Activated T-helper 9 cell treated with anti-CD3 and anti-CD28 coated beads, Interleukin-2, amount 50 U/mL, for 16 hours (primary cell): ENCODE results near the gene CADM3.

Experiments used
- DNase-seq: peaks from one replicate; pipeline ENCODE4 v3.0.0-alpha.2; 2020; ENCODE audit warnings: low read depth

CADM3 gene, protein sequence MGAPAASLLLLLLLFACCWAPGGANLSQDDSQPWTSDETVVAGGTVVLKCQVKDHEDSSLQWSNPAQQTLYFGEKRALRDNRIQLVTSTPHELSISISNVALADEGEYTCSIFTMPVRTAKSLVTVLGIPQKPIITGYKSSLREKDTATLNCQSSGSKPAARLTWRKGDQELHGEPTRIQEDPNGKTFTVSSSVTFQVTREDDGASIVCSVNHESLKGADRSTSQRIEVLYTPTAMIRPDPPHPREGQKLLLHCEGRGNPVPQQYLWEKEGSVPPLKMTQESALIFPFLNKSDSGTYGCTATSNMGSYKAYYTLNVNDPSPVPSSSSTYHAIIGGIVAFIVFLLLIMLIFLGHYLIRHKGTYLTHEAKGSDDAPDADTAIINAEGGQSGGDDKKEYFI

DNA sequence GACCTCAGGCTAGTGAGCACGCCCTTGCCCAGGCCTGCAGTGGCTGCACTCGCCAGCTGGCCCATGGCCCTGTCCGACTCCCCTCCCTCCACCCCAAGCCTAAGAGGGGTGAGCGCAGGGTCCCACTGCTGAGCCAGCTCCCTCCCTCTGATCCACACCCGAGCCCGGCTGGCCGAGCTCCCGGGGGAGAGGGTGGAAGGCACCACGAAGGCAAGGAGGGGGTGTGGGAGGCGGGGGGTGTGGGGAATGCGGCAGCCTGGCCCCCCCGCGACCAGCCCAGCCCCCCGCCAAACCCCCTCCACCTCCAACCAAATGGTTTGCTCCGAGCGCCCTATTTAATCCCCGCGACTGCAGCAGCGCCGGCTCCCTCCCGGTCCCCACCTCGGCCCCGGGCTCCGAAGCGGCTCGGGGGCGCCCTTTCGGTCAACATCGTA lies at the start of gene CADM3:
Gene CADM3, plus strand, starts transcription at position 362 of the 434 bp plus-strand sequence. CDS start 151 bp downstream, outside the sequence.
- no peak for DNase-seq

DNA sequence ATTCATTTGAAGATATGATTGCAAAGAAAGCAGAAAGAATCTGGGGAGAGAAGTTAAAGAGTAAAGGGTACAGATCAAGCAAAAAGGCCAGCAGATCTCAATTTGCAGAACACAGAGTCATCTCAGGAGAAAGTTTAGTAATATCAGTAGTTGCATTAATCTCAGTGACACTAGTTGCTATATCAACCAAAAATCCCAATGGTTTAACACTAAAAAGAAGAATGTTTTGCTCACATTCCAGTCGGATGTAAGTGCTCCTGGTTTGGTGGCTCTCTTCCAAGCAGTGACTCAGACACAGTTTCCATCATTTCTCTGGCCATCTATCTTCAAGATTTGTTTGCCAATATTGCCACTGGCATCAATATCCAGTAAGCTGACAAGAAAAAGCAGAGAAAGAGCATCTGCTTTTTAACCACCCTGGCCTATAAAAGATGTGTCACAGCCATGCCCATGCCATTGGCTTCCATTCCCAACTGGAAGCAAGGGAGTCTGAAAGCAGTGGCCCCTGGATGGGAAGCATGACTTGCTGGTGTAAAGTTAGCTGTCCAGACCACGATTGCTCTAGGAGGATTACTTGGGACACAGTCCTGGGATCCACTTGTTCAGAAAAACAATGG lies 49.3 kb upstream of the CADM3 start:
- no peak for DNase-seq

DNA sequence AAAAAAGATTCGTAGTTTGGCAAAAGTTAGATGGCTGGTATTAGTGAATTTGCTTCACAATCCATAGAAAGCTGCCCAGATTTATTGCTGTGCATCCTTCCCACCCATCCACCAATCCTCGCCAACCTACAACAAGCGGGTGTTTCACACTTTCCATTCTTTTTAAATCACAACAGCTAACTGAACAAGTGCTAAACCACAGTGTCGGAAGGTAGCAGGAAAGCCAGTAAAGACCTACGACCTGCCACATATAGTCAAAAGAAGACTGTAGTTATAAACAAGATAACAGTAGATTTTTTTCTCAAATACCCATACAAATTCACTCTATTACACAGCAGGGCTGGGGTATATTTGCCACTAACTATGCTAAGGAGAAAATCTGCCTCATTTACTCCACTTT lies 47.8 kb upstream of the CADM3 start:
- DNase-seq = no peak

DNA sequence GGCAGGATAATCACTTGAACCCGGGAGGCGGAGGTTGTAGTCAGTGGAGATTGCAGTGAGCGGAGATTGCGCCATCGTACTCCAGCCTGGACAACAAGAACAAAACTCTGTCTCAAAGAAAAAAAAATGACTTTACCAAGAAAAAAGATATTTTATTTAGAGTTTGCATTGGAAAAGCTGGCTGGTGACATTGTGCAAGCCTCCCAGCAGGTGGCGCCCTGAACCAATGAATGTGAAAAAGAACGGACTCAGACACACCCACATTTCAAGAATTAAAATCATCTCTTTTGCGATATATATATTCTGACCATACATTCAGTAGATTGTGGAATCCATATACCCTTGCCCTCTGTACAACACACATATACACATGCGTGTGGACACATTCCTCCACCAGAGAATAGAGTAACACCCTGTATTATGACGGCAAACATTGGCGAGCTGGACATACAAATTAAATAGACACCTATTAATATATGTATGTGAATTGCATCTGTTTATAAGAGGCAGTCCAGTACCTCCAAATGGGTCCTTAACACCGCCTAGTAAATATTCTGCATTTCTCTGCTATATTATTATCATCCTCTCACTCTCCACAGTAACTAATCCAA lies 39.0 kb upstream of the CADM3 start:
- peak; percentile 52 for DNase-seq

DNA sequence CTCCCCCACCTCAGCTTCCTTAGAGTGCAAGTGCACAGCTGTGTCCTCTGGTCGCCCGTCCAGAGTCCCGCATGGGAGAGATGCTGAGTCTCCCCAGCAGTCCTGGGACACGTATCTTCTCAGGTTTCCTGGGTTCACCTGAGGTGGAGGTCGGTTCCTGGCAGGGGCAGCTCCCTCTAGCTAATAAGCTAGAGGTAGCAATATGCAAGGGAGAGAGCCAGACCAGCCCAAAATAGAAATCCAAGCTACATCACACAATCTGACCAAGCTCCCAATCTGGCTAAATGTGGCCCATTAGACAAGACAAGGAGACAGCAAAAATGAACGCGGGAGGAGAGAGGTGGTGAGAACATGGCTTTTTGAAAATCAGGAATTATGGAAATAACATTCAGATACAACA lies 30.9 kb upstream of the CADM3 start:
- no peak for DNase-seq

DNA sequence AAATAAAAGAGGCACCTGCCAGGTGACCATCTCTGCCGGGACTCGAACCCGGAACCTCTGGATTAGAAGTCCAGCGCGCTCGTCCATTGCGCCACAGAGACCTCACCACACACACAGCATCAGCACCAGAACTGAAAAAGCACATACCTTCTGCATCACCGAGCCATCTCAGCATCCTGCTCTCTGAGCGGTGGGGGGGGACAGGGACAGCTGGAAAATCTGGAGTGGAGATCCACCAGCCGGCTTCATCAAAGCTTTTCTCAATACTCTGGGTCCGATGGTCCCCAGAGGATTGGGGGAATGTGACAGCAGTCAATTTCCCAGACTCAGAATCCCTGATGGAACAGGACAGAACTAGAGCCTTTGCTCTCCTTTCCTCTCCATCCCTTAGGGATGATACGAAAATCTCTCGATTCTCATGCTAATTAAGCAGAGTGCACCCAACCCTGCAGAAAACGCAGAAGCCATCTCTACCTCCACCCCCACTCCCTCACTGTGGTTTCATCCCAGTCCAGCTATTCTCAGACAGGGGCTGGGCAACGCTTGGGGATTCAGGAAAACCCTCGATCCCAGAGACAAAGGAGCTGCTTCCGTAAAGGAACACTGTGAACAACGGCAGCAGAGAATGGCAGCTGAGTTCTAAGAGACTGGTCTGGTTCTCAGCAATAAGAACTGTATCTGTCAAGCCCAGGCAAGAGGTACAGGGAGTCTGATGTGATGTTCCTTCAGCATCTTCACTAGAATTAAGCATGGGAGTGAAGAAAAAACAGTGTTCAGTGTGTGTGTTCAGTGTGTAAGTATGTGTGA lies 29.6 kb upstream of the CADM3 start:
- DNase-seq = no peak

DNA sequence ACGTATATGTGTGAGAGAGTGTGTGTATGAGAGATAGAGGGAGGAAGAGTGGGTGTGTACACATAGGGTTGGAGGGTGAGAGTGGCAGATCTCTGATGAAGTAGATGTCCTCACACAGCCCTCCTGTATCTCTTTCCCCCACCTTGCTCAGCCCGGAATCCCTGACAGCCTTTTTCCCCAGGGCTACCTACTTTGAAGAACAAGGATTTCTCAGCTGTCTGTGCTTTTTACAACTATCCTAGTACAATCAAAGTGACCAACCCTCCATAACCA lies 29.1 kb upstream of the CADM3 start:
- no peak for DNase-seq

DNA sequence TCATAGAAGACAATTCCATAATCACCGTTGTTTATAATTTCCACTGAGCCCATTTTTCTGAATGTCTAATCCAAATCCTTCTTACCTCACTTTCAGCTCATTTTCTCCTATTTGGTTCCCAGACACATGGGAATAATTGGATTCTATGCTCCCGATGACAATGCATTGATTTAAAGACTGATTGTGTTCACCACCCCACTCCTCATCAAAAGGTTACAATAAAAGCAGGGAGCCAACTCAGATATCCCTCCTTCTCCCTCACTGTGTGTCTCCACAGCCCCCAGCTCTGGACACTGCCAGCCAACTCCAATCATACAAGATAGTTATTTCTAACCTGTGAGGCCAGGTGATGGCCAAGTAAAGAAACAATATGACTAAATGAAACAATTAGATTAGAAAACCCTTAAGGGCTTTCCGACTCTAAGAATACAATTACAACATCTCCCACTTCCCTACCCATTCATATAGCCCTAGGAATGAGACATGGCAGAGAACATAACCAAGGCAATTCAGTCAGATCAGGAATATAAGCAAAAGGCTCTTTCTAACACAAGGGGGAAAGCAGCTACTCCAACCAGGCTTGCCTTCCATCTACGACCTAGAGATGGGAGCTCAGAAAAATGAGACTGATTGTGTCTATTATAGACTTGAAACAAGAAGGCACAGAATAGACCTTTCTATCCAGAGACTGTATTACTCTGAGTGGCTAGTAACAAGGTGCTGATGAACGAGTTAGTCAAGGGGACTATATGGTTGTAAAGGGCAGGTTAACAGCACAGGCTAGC lies 28.5 kb upstream of the CADM3 start:
- no peak for DNase-seq

DNA sequence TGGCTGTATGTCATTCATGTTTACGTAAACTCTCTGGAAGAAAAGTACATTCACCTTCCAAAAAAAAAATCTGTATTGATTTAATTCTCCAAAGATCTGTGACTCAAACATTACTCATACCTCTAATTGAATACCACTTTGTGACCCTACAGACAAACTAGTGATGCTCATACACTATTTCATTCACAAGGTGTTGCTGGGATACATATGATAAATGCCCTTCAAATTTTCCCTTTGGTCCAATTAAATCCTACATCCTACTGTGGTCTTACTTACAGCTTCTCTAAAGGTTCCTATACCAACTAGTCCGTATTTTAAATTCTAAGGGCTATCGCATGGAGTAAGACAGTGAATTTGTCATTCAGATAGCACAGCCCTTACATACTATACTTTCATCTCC lies 26.8 kb upstream of the CADM3 start:
- DNase-seq = no peak

DNA sequence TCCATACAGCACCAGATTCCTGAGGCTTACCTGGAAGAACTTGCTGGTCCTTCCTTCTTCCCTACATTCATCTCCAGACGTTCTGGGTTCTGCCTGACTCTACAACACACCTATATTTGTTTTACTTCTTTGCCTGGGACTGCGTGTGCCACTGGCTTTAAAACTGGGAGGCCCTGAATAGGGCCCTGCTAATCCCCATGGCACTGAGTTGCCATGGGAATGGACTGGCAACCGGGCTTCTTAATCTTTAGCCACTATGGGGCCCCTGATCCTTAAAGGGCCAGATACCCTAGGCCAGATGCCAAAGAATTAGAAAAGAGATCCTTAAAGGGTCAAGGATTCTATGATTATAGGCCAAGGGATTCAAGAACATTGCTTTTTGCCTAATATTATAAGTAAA lies 24.4 kb upstream of the CADM3 start:
- no peak for DNase-seq

DNA sequence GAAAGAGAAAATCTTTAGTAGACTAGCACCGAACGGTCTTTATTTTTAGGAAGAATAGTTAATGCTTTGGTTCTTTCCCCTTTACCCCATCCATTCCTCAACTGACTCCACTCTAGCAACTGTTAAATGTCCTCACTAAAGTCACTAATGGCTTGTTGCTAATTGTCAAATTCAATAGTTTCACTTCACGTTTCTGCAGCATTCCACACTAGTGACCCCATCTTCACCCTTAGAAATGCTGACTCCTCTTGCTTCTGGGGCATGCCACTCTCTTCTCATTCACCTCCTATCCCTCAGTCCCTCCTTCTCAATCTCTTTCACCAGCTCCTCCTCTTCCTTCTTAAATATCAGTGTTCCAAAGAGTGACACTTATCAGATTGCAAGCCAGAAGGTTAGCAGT lies 19.4 kb upstream of the CADM3 start:
- no peak for DNase-seq

DNA sequence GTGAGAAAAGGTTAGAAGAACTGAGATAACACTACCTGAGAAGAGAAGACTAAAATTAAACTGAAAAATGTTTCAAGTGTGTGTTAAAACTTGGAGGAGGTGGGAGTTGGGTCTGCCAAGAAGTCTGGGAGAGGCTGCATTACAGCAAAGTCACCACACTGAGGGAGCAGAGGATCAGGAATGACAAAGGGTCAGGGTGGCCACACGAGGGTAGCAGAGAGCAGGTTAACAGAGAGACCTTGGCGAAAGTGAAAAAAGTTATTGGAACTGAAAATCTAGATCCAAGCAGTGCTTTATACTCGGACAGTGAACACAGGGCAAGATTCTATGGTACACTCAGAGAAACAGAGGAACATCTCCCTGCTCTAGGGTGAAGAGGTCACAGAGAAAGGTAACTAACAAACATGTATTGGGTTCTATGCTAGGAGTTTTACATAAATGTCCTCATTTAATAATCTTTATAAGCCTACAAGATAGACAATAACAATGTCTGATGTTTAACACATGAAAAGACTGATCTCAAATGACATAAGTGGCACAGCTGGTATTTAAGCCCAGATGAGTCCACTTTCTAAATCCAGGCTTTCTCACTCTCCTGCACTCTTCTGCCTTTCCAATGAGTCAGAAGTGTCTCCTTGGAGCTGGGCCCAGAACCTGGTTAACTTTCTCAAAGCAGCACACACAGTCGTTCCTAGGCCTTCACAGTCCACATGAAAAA lies 10.3 kb upstream of the CADM3 start:
- DNase-seq = peak; percentile 36

DNA sequence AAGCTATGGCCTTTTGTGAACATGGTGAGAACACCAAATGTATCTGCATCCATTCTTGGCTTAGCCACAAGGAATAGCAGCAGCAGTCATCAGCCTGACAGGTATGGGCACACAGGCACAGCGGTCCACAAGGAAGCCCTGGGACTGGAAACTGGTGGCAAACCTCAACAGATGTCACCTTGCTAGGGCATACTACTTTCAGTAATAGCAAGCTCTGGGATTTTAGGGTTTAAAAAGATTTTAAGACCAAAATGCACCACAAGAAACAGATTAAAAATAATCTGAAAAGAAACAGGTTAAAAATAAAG lies 9.7 kb upstream of the CADM3 start:
- DNase-seq = no peak

DNA sequence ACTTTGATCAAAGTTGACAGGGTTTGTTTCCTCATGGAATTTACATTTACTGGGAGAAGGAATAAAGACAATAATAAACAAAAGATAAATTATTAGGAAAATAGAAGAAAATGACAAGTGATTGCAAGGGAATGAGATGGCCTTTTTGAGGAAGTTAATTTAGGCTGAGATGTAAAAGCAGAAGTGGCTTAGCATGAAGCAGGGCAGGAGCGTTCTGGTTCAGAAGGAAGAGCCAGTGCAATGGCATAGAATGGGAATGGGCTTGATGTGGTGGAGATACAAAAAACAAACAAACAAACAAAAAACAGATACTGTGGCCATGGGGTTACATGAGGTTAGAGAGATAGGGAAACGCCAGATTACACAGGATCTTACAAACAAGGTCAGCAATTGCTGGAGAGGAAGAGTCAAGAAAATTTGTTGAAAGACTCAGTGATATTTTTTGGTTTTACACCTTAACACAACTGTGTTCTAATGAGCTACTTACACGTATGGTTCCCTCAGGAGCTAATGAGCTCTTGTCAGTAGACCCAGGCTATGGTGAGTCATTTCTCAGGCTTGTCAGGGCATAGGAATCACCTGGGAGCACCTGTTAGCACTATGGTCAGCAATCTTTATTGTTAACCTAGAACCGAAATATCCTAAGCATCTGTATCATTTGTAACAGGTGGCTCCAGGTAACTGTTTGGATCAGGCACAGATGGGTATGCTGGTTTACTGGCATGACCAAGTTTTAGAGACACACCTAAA lies 8.7 kb upstream of the CADM3 start:
- DNase-seq = no peak

DNA sequence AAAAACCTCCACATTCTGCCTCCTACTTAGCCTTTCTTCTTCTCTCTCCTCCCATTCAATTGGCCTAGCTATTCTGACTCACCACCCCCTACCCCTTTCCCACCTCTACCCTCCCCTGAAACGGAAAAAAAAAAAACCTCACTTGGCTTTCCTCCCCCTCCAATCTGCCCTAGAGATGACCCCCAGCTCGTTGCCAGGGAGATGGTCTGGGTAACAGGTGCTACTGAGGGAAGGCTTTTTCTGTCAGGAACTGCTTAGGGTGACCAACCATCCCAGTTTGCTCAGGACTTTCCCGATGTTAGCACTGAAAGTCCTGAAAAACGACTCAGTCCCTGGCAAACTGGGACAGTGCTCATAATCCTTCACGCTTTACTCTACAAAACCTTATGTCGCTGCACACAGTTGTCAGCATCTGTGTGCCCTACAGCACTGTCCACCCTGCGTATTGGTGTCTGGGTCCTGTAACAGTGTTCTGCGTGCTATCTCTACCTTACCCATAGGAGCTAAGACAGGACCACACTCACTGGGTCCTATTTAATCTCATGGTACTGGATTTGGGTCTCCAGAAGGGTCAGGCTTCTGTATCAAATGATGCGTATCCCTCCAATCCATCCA lies 7.7 kb upstream of the CADM3 start:
- DNase-seq = no peak

DNA sequence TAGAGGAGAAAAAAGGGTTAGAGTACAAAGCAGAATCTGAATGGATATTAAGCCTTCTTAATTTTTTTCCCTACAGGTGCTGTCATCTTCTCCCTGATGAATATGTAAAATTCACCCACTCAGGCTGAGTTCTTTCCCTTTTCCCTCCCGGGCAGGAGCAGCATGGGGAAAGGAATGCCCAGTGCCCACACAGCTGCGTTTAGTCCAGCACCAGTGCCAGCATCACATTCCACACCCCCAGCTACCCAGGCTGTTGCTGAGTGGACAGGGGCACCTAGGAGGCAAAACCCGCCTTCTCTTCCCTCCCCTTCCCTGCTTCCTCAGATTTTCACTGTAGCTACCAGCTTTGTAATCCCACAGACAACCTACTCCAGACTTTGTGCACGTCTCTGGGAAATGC lies 3.4 kb upstream of the CADM3 start:
- no peak for DNase-seq

DNA sequence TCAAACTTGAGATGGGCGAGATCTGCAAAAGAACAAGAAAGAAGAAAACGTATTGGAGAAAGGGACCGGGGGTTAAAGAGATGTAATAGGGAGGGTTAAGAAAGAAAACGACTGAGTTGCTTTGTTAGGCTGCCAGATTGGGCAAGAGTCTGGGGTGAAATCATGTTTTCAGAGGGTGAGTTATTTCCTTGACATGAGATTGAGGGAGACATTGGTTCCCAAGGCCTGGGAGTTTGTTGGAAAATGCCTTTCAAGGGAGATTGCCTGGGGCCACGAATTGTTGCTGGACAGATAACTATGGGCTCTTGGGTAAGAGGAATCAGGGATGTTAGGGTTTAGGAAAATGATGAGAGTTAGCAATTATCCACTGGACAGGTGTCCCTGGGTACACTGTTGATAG lies 776 bp upstream of the CADM3 start:
- DNase-seq = no peak

DNA sequence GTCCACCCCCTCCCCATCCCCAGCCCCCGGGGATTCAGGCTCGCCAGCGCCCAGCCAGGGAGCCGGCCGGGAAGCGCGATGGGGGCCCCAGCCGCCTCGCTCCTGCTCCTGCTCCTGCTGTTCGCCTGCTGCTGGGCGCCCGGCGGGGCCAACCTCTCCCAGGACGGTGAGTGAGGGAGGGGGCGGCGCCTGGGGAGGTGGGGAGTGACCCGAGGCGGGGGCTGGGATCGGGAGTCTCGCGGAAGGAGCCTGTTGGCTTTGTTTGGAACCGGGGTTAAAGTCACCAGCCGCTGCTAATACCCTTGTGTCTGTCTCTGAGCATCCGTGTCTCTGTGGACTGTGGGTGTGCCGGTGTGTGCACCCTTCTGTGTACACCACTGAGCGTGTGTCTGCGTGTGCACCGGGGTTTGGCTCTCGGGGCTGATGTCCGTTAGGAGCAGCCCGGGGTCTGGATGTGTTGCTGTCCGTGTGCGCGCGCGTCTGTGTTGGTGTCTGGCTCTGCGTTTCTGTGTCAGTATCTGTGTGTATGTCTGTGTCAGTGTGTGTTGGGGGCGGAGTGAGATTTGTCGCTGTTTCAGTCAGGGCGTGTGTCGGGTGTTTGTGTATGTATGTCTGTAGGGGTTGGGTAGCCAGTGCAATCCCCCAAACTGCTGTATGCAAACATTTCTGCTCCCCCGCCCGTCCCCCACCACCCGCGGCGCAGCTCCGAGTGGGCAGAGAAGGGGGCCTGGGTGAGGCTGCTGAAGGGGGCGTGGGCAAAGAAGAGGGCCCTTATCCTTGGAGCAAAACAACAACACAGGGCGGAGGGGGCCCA lies 480 bp downstream of the CADM3 start:
- no peak for DNase-seq

DNA sequence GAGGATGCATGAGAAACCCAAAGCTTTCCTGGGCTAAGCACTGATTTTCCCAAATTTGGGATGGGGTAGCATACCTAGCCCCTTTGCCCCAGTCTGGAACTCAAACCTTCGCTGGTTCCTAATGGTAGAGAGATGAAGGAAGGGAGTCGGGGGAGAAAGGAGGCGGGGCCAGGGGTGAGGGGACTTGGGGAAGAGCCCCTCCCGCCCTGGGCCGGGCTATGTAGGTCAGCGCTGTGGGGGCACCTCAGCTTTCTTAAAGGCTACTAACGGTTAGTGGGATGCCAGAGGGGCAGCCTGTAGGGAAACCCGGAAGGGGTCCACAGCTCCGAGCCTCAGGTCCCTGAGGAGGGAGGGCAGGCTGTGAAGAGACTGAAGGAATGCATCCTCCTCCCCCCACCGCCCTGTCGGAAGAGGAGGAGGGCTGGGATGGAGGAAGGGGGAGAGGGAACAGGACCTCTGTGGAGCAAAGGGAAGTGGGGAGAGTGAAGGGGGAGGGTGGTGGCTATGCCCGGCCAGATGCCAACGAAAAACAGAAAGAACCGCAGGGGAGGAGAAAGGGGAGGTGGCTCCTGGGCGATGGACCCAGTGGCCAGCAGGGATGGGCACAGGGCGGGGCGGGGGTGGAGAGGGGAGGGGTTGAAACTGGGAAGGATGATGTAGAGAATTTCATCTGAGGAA lies 1.3 kb downstream of the CADM3 start:
- no peak for DNase-seq
